GM15510 (cell line): ENCODE results near the gene PNMA6E.

Source experiments
- POLR2A ChIP-seq: IDR thresholded peaks from 3 replicates; pipeline ENCODE4 v1.6.1; 2011; ENCODE audit warnings: borderline replicate concordance; ENCODE audit not compliant: insufficient read length; ENCODE audit errors: extremely low read depth

PNMA6E gene

DNA sequence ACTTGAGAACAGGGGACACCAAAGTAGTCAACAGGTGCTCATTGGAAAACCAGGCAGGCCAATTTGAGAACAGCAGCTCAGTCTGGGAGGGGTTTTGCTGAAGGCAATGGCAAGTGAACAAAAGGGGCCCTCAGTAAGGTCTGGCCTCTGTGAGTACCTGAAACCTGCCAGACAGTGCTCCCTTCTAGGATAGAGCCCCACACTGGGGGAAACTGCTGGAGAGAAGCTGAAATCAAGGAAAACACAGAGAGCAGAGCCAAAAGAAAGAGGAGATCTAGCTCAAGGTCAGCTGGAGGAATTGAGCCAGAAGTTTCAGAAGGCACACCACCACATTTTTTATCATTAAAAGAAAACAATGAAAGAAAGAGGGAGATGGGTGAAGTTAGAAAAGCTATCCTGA lies 28.2 kb downstream of the PNMA6E start:
- TF ChIP-seq POLR2A = no peak

DNA sequence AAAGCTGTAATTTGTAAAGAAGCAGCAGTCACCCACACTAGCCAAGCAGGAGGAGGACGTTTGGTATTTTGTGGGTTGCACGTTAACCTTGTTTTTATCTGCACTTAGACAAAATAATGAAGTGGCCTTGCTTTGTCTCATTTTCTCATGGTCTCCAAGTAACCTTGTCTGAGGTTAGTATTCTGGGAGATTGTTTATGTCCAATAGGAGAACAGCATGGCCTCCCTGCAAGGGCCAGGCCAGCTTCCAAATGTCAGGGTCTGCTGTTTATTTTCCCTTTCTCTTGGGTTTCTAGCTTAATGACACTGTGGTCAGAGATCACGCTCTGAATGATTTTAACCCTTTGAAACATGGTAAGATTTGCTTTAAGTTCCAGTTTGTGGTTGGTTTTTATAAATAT lies 29.9 kb downstream of the PNMA6E start:
- TF ChIP-seq POLR2A = no peak

DNA sequence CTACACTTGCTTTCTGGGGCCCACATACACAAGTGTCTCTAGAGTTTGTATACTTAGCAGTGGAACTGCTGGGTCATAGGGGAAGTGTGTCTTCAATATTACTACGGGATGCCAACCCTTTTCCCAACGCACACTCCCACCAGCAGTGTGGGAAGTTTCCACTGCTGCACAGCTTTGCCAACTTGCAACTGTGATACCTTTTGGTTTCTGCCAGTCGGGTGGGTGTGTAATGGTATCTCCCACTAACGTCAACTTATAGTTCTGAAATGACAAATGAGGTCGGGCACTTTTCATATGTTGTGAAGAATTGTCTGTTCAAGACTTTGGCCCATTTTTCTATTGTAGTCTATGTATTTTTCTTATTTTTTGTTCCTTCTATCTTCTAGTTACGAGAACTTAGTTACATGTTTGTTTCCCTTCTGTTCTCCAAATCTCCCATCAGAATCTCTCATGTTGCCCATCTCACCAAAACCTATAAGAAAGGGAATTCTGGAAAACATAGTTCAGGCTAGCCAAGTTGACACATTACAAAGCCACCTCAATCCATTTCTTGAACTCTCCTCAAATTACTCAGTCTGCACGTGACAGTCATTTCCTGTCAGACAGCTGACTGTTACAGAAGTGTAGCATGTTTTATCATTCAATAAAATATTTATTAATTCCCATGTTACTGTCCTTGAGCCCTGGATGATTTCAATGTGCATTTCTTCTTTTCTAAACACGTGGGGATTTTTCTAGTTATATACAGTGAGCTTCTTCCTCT lies 30.7 kb downstream of the PNMA6E start:
- TF ChIP-seq POLR2A = no peak

- TF ChIP-seq POLR2A = no peak
Measured at GRCh38 chrX:153366878-153367538, 34.1 kb downstream of the PNMA6E start.

DNA sequence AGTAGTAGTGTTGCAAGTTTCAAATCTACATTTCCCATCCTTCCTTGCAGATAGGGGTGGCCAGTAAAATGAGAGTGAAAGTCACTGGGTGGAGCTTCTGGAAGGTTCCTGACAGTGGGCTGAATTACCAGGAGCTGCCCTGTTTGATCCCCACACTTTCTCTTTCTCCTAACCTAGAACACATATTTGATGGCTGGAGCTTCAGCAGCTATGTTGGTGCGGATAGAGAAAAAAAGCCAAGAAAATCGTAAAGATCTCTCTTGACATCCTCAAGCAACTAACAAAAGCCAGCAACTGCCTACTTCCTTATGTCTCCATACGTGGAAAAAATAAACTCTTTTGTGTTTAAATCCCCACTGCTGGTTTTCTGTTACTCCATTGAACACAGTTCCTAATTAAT lies 35.0 kb downstream of the PNMA6E start:
- TF ChIP-seq POLR2A = no peak

DNA sequence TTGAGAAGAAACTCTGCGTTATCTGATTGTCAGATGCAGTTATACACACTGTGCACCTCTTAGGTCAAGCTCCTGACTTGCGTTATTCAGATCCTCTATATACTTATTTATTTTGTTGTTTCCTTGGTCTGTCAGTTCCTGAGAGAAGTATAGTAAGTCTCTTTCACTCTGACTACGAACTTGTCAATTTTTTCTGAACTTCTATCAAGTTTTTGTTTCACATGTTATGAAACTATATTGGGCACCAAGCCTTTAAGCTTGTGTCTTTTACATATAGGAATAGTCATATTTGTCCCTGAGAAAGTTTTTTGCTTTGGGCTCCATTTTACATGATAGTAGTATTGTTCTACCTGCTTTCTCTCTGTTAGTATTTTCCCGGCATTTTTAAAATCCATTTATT lies 35.5 kb downstream of the PNMA6E start:
- TF ChIP-seq POLR2A = no peak

DNA sequence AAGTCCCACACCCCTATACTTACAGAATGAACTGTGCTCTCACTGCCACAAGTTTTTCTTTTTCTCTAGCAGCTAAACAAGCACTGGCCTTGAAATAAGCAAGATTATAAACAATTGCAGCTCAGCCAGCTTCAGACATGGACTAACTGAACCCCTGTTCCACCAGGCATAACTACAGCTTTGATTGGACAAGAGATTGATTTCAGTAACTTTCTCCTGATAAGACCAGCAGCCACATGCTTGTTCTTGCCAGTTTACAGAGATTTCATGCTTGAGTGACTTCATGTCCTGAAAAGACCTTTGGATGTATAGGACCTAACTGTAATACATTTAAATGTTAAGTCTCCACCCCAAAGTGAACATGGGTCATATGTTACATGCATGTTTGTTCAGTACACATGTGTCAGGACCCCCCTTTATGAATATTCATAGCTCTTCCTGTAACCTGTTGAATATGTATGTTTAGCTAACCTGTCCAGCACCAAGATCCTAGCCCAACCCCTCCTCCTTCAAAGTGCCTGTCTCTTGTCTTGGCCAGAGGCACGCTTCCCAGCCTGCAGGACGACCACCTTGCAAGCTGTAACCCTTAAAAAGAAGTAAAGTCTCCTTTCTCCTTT lies 39.3 kb downstream of the PNMA6E start:
- TF ChIP-seq POLR2A = no peak

DNA sequence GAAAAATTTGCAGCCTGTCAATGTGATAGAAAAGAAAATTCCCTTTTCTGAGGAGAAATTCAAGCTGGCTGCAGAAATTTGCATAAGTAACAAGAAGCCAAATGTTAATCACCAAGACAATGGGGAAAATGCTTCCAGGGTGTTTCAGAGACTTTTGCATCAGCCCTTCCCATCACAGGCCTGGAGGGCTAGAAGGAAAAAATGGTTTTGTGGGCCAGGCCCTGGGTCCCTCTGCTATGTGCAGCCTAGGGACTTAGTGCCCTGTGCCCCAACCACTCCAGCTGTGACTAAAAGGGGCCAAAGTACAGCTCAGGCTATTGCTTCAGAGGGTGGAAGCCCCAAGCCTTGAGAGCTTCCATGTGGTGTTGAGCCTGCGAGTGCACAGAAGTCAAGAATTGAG lies 43.3 kb downstream of the PNMA6E start:
- no peak for TF ChIP-seq POLR2A

- no peak for TF ChIP-seq POLR2A
Measured at GRCh38 chrX:153353416-153353815, 47.7 kb downstream of the PNMA6E start.

- no peak for TF ChIP-seq POLR2A
Measured at GRCh38 chrX:153352858-153353257, 48.3 kb downstream of the PNMA6E start.

DNA sequence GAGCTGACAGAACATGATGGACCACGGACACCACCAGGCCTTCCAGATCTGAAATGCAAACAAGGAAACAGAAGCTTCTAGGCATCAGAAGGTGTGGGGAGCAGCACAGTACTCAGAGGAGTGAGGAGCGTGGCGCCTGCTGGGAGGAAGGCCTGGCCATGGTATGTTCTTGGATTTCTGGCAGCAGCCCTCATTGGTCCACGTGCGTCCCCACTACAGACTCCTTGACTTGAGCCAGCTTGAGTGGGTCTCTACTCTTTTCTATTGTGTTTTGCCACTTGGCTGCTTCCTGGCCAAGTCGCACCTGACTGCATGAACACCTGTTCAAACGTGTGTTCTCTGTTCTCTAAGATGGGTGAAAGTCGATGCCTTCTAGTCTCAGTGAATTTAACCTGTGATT lies 49.2 kb downstream of the PNMA6E start:
- no peak for TF ChIP-seq POLR2A

- no peak for TF ChIP-seq POLR2A
Measured at GRCh38 chrX:153349952-153350351, 51.2 kb downstream of the PNMA6E start.

DNA sequence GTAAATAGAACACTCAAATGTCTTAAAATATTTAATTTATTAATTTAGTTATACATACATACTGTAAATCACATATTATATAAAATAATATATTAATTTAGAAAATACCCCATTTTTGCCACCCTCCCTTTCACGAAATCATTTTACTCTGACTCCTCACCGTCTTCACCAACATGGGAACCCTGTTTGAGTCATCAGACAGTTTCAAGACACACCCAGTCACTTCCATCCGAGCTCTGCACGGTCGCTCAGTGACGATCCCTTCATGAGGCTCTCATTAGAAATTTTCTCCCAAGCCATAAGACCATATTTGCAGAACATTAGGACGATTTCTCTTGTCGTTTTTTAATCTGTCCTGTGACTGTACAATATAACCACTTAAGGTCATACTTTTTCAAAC lies 52.7 kb downstream of the PNMA6E start:
- TF ChIP-seq POLR2A = no peak

DNA sequence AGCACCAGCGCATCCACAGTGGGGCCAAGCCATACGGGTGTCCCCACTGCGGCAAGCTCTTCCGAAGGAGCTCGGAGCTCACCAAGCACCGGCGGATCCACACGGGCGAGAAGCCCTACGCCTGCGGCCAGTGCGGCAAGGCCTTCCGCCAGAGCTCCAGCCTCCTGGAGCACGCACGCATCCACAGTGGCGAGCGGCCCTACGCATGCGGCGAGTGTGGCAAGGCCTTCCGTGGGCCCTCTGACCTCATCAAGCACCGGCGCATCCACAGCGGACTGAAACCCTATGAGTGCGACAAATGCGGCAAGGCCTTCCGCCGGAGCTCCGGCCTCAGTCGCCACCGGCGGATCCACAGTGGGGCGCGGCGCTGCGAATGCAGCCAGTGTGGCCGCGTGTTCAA lies 53.6 kb downstream of the PNMA6E start:
- TF ChIP-seq POLR2A = no peak
